Ishikawa (cell line): Measurements from ENCODE around the gene NOD2.

Experiments used
- EP300 ChIP-seq: IDR thresholded peaks from 2 replicates; pipeline ENCODE4 v1.6.1; 2012; ENCODE audit warnings: borderline replicate concordance
- NFIC ChIP-seq: IDR thresholded peaks from 2 replicates; pipeline ENCODE4 v1.6.1; 2012
- RAD21 ChIP-seq: IDR thresholded peaks from 2 replicates; pipeline ENCODE4 v1.6.1; 2012; ENCODE audit warnings: low read depth
- REST ChIP-seq: IDR thresholded peaks from 2 replicates; pipeline ENCODE4 v1.6.1; 2012; ENCODE audit warnings: low read depth, mild to moderate bottlenecking
- TAF1 ChIP-seq: IDR thresholded peaks from 2 replicates; pipeline ENCODE4 v1.6.1; 2012; ENCODE audit warnings: low read depth, mild to moderate bottlenecking
- TEAD4 ChIP-seq: IDR thresholded peaks from 2 replicates; pipeline ENCODE4 v1.6.1; 2012
- USF1 ChIP-seq: IDR thresholded peaks from 2 replicates; pipeline ENCODE4 v1.6.1; 2012
- YY1 ChIP-seq: IDR thresholded peaks from 2 replicates; pipeline ENCODE4 v1.6.1; 2012; ENCODE audit warnings: low read depth

- TF ChIP-seq EP300 (no peak), REST (no peak), USF1 (no peak), TAF1 (no peak), YY1 (no peak), TEAD4 (no peak), NFIC (no peak), RAD21 (no peak)
These were observed 12.2 kb downstream of the NOD2 start for GRCh38 chr16:50705436-50706110.
